ENCODE measurements around the gene CNTN2.

DNA sequence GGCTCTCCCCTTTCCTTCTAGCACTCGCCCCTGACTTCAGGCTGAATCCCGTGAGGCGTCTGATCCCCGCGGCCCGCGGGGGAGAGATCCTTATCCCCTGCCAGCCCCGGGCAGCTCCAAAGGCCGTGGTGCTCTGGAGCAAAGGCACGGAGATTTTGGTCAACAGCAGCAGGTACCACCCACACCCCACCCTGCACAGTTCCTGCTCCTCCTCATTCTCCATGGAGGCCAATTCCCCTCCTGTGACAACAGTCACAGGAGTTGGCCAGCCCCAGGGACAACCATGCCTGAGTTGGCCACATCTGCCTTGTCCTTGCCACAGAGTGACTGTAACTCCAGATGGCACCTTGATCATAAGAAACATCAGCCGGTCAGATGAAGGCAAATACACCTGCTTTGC, 21.3 kb downstream of the CNTN2 start:
- no peak for TF ChIP-seq EP300 (conservative IDR thresholded peaks at IDR 0.05; ENCODE audit: poor library complexity, severe bottlenecking)
- no peak for TF ChIP-seq POLR2AphosphoS5 (IDR thresholded peaks at IDR 0.05)
- TF ChIP-seq, protein P1, sequence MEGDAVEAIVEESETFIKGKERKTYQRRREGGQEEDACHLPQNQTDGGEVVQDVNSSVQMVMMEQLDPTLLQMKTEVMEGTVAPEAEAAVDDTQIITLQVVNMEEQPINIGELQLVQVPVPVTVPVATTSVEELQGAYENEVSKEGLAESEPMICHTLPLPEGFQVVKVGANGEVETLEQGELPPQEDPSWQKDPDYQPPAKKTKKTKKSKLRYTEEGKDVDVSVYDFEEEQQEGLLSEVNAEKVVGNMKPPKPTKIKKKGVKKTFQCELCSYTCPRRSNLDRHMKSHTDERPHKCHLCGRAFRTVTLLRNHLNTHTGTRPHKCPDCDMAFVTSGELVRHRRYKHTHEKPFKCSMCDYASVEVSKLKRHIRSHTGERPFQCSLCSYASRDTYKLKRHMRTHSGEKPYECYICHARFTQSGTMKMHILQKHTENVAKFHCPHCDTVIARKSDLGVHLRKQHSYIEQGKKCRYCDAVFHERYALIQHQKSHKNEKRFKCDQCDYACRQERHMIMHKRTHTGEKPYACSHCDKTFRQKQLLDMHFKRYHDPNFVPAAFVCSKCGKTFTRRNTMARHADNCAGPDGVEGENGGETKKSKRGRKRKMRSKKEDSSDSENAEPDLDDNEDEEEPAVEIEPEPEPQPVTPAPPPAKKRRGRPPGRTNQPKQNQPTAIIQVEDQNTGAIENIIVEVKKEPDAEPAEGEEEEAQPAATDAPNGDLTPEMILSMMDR (IDR thresholded peaks at IDR 0.05; ENCODE audit: poor library complexity, severe bottlenecking), result no peak
- no peak for TF ChIP-seq EZH2 (IDR thresholded peaks at IDR 0.05; ENCODE audit: borderline replicate concordance, insufficient read depth, low read length, poor library complexity, severe bottlenecking)

All from neural cell (in vitro differentiated cells).